Activated naive CD4-positive, alpha-beta T cell treated with anti-CD3 and anti-CD28 coated beads, Interleukin-2, amount 50 U/mL, for 72 hours (primary cell): ENCODE data around the gene REPS1. TPM values are rescaled to one million over a fixed set of nuclear protein-coding genes. Genes with fewer than 3 reads are reported as not detected.
A peak's percentile ranks its signal among the peaks of the same experiment; 100 is the strongest.

Source experiments
- ATAC-seq, 2 donors: fragments of 150-1000 bp; cut with Tn5 transposase; 2 replicates each; pipeline ENCODE4 v1.10.0; 2021; ENCODE audit warnings: mild to moderate bottlenecking in 2 of 2, moderate library complexity in 2 of 2
- DNase-seq, 2 donors: peaks; one replicate each; pipeline ENCODE4 v3.0.0; 2021 to 2022; ENCODE audit warnings: low spot score in 2 of 2
- H3K27ac Mint-ChIP-seq, 2 donors: one replicate each; pipeline ENCODE4 v1.8.0; 2022; ENCODE audit warnings: mild to moderate bottlenecking in 2 of 2, mixed read lengths in 2 of 2
- H3K36me3 Mint-ChIP-seq, 2 donors: one replicate each; pipeline ENCODE4 v1.8.0; 2022; ENCODE audit warnings: mixed read lengths in 2 of 2
- H3K9me3 Mint-ChIP-seq, 2 donors: one replicate each; pipeline ENCODE4 v1.8.0; 2022; ENCODE audit warnings: mixed read lengths in 2 of 2
- total RNA-seq, 2 donors: library from RNA; stranded (reverse); gene quantifications; one replicate each; pipeline ENCODE4 v1.2.3, GENCODE V29; 2022

Gene REPS1
- total RNA-seq, 2 donors from 2014 or later = 40.5 to 59.6 TPM

- DNase-seq (no peak), ATAC-seq (no peak)
- no peaks in the 10 kb centered on the region for H3K9me3 Mint-ChIP-seq
- no peak overlapping the region for H3K27ac Mint-ChIP-seq
- H3K36me3 Mint-ChIP-seq = no peaks in the 10 kb centered on the region
Measured at GRCh38 chr6:138981416-138981815, 6.6 kb downstream of the REPS1 start.

GRCh38 chr6:138979813-138980668 lies 8.0 kb downstream of the REPS1 start:
- no peak for ATAC-seq
- DNase-seq = no peak
- H3K36me3 Mint-ChIP-seq = no peaks in the 10 kb centered on the region
- no peaks in the 10 kb centered on the region for H3K9me3 Mint-ChIP-seq
- peak overlapping the region in 1 of 2 donors; percentile 2 for H3K27ac Mint-ChIP-seq

GRCh38 chr6:138979365-138979764 lies 8.7 kb downstream of the REPS1 start:
- H3K36me3 Mint-ChIP-seq = no peaks in the 10 kb centered on the region
- DNase-seq = no peak
- no peak for ATAC-seq
- H3K9me3 Mint-ChIP-seq = no peaks in the 10 kb centered on the region
- peak overlapping the region in 1 of 2 donors; percentile 2 for H3K27ac Mint-ChIP-seq

- Mint-ChIP-seq H3K27ac (no peak overlapping the region), H3K9me3 (no peaks in the 10 kb centered on the region), H3K36me3 (no peaks in the 10 kb centered on the region)
- no peak for DNase-seq
- no peak for ATAC-seq
Measured at GRCh38 chr6:138978229-138978628, 9.8 kb downstream of the REPS1 start.

- no peak for DNase-seq
- Mint-ChIP-seq H3K9me3 (no peaks in the 10 kb centered on the region), H3K36me3 (no peaks in the 10 kb centered on the region), H3K27ac (no peak overlapping the region)
- no peak for ATAC-seq
Measured at GRCh38 chr6:138977646-138978167, 10.3 kb downstream of the REPS1 start.

GRCh38 chr6:138977242-138977641 lies 10.8 kb downstream of the REPS1 start:
- DNase-seq = no peak
- Mint-ChIP-seq H3K36me3 (no peaks in the 10 kb centered on the region), H3K27ac (no peak overlapping the region), H3K9me3 (no peaks in the 10 kb centered on the region)
- no peak for ATAC-seq

- H3K36me3 Mint-ChIP-seq = no peaks in the 10 kb centered on the region
- H3K9me3 Mint-ChIP-seq = no peaks in the 10 kb centered on the region
- no peak for DNase-seq
- no peak overlapping the region for H3K27ac Mint-ChIP-seq
- ATAC-seq = no peak
Measured at GRCh38 chr6:138975815-138976214, 12.2 kb downstream of the REPS1 start.

- DNase-seq = no peak
- Mint-ChIP-seq H3K9me3 (peaks cover 0 to 4% of the 10 kb centered on the region in 2 donors), H3K36me3 (peaks cover 0 to 6% of the 10 kb centered on the region in 2 donors), H3K27ac (no peak overlapping the region)
- ATAC-seq = no peak
Measured at GRCh38 chr6:138973466-138974153, 14.4 kb downstream of the REPS1 start.

- peak overlapping the region in 1 of 2 donors; percentile 16 for H3K27ac Mint-ChIP-seq
- DNase-seq (no peak), ATAC-seq (no peak)
- H3K9me3 Mint-ChIP-seq = peaks cover 0 to 4% of the 10 kb centered on the region in 2 donors
- H3K36me3 Mint-ChIP-seq = peaks cover 0 to 6% of the 10 kb centered on the region in 2 donors
Measured at GRCh38 chr6:138972226-138972665, 15.8 kb downstream of the REPS1 start.

GRCh38 chr6:138971601-138972000 lies 16.5 kb downstream of the REPS1 start:
- H3K36me3 Mint-ChIP-seq = peaks cover 0 to 6% of the 10 kb centered on the region in 2 donors
- ATAC-seq = peak in 1 of 2 donors; percentile 16
- H3K27ac Mint-ChIP-seq = peak overlapping the region; percentile 16 to 20
- H3K9me3 Mint-ChIP-seq = peaks cover 0 to 4% of the 10 kb centered on the region in 2 donors
- DNase-seq = no peak

GRCh38 chr6:138970856-138971425 lies 17.1 kb downstream of the REPS1 start:
- peak overlapping the region in 1 of 2 donors; percentile 16 for H3K27ac Mint-ChIP-seq
- no peak for DNase-seq

GRCh38 chr6:138970159-138970558 lies 17.9 kb downstream of the REPS1 start:
- peaks cover 0 to 4% of the 10 kb centered on the region in 2 donors for H3K9me3 Mint-ChIP-seq
- peak overlapping the region in 1 of 2 donors; percentile 16 for H3K27ac Mint-ChIP-seq
- ATAC-seq (no peak), DNase-seq (no peak)
- peaks cover 0 to 6% of the 10 kb centered on the region in 2 donors for H3K36me3 Mint-ChIP-seq

More at GRCh38 chr6:138970856-138971425, 17.1 kb downstream of the REPS1 start:
- ATAC-seq = peak; percentile 92 to 98
- H3K36me3 Mint-ChIP-seq = peaks cover 0 to 6% of the 10 kb centered on the region in 2 donors
- H3K9me3 Mint-ChIP-seq = peaks cover 0 to 4% of the 10 kb centered on the region in 2 donors

GRCh38 chr6:138966870-138967269 lies 21.2 kb downstream of the REPS1 start:
- DNase-seq (no peak), ATAC-seq (no peak)
- H3K36me3 Mint-ChIP-seq = peaks cover 0 to 6% of the 10 kb centered on the region in 2 donors
- no peak overlapping the region for H3K27ac Mint-ChIP-seq
- peaks cover 0 to 4% of the 10 kb centered on the region in 2 donors for H3K9me3 Mint-ChIP-seq

GRCh38 chr6:138965971-138966370 lies 22.1 kb downstream of the REPS1 start:
- Mint-ChIP-seq H3K9me3 (peaks cover 0 to 4% of the 10 kb centered on the region in 2 donors), H3K27ac (no peak overlapping the region), H3K36me3 (peaks cover 0 to 6% of the 10 kb centered on the region in 2 donors)
- ATAC-seq (no peak), DNase-seq (no peak)

- peaks cover 0 to 4% of the 10 kb centered on the region in 2 donors for H3K9me3 Mint-ChIP-seq
- H3K36me3 Mint-ChIP-seq = peaks cover 0 to 6% of the 10 kb centered on the region in 2 donors
- H3K27ac Mint-ChIP-seq = no peak overlapping the region
- DNase-seq (no peak), ATAC-seq (no peak)
Measured at GRCh38 chr6:138965291-138965874, 22.7 kb downstream of the REPS1 start.

GRCh38 chr6:138964012-138964411 lies 24.0 kb downstream of the REPS1 start:
- no peak overlapping the region for H3K27ac Mint-ChIP-seq
- no peaks in the 10 kb centered on the region for H3K36me3 Mint-ChIP-seq
- H3K9me3 Mint-ChIP-seq = no peaks in the 10 kb centered on the region
- DNase-seq (no peak), ATAC-seq (no peak)
